HepG2 (cell line): ENCODE results near the gene NDST1. TPM values are rescaled to one million over a fixed set of nuclear protein-coding genes. Genes with fewer than 3 reads are reported as not detected.

Experiments
- ATAC-seq: fragments of 200-7000 bp; cut with Tn5 transposase; 3 replicates; pipeline ENCODE4 v1.9.1; 2020; ENCODE audit warnings: mild to moderate bottlenecking, moderate library complexity
- BruUV-seq: library from RNA; stranded (reverse); fragments of 400-500 nt; replicated peaks from 2 replicates; lab custom pipeline; 2021; lab: Mats Ljungman, UMichigan
- CTCF ChIA-PET: fragments of 300-600 bp; formaldehyde crosslinking; extraction: SDS; loops from one replicate; lab custom pipeline; 2021; ENCODE audit warnings: low total read pairs, inconsistent platforms, low intra/inter-chr PET ratio; lab: Yijun Ruan, JAX
- POLR2A ChIA-PET: fragments of 350-600 bp; sonication (Branson Sonifier 250); formaldehyde crosslinking; loops from one replicate; lab custom pipeline; 2020; ENCODE audit warnings: antibody characterized with exemption, inconsistent platforms; lab: Yijun Ruan, JAX
- DNase-seq: peaks from one replicate; pipeline ENCODE4 v3.0.0-alpha.2; 2015; ENCODE audit warnings: low spot score
- FAIRE-seq: peaks from 3 replicates; lab custom pipeline; 2011; peaks lifted over from hg19 to GRCh38; lab: Jason Lieb, UNC
- H2AFZ ChIP-seq: one replicate; pipeline ENCODE4 v1.6.1; 2011; ENCODE audit warnings: low read length, inconsistent platforms
- H3K27ac ChIP-seq: fragments of 300-600 bp; 3 replicates; pipeline ENCODE4 v1.8.0; 2011; ENCODE audit warnings: mixed run types, mild to moderate bottlenecking, mixed read lengths, low read length, inconsistent platforms; ENCODE audit not compliant: insufficient read depth; ENCODE audit errors: extremely low read length
- H3K27me3 ChIP-seq, 2 experiments: fragments of 200-600 bp in 1 of 2; 2 replicates in 1 of 2; 3 replicates in 1 of 2; pipeline versions ENCODE4 v1.6.0 to v1.8.0; 2011; ENCODE audit warnings: low read length in 2 of 2, mild to moderate bottlenecking in 2 of 2, moderate library complexity in 2 of 2, inconsistent platforms in 1 of 2; ENCODE audit not compliant: insufficient read depth in 2 of 2, control insufficient read depth in 1 of 2
- H3K36me3 ChIP-seq, 2 experiments: fragments of 200-600 bp in 1 of 2; replicated peaks in 1 of 2; 2 replicates in 1 of 2; 3 replicates in 1 of 2; pipeline versions ENCODE4 v1.5.1 to v1.8.0; 2011; ENCODE audit warnings: low read length in 2 of 2, inconsistent platforms in 1 of 2; ENCODE audit not compliant: insufficient read depth in 2 of 2, control insufficient read depth in 1 of 2
- H3K4me1 ChIP-seq: 2 replicates; pipeline ENCODE4 v1.5.1; 2012; ENCODE audit warnings: low read length, inconsistent platforms; ENCODE audit not compliant: insufficient read depth
- H3K4me2 ChIP-seq: 2 replicates; pipeline ENCODE4 v1.6.0; 2011; ENCODE audit warnings: low read depth, low read length, inconsistent platforms
- H3K4me3 ChIP-seq, 3 experiments: fragments of 200-600 bp in 1 of 3; sonication (generic), shearing (Covaris generic) in 1 of 3; replicated peaks in 1 of 3; 2 replicates each; pipeline ENCODE4 v1.5.1; 2011 to 2016; ENCODE audit warnings: low read length in 3 of 3, inconsistent platforms in 2 of 3, low read depth in 2 of 3, mild to moderate bottlenecking in 2 of 3, control low read depth in 1 of 3, mixed read lengths in 1 of 3; ENCODE audit not compliant: insufficient read depth in 1 of 3
- H3K79me2 ChIP-seq: one replicate; pipeline ENCODE4 v1.6.1; 2011; ENCODE audit warnings: low read length, inconsistent platforms; ENCODE audit not compliant: insufficient read depth
- H3K9ac ChIP-seq: 2 replicates; pipeline ENCODE4 v1.6.0; 2011; ENCODE audit warnings: mild to moderate bottlenecking, low read depth, low read length, inconsistent platforms; ENCODE audit not compliant: insufficient read depth
- H3K9me3 ChIP-seq: 2 replicates; pipeline ENCODE4 v1.5.1; 2012; ENCODE audit warnings: mild to moderate bottlenecking, low read length
- H4K20me1 ChIP-seq: 2 replicates; pipeline ENCODE4 v1.6.0; 2011; ENCODE audit warnings: inconsistent platforms, mild to moderate bottlenecking, low read length, moderate library complexity; ENCODE audit not compliant: insufficient read depth
- AKAP8 ChIP-seq: sonication (generic); formaldehyde crosslinking; IDR thresholded peaks from 2 replicates; pipeline ENCODE4 v1.5.1; 2020; ENCODE audit warnings: mild to moderate bottlenecking, missing genetic modification reagents
- ASH2L ChIP-seq: fragments of 300-600, 200-600 bp; sonication (generic); IDR thresholded peaks from 2 replicates; pipeline ENCODE4 v1.7.0; 2017; ENCODE audit warnings: low read depth, mild to moderate bottlenecking, moderate library complexity, mixed read lengths, low read length; ENCODE audit not compliant: insufficient read length
- CBFB ChIP-seq: sonication (generic); formaldehyde crosslinking; IDR thresholded peaks from 2 replicates; pipeline ENCODE4 v1.4.0; 2020; ENCODE audit warnings: missing genetic modification reagents
- EEA1 ChIP-seq: sonication (generic); formaldehyde crosslinking; IDR thresholded peaks from 2 replicates; pipeline ENCODE4 v1.5.1; 2020; ENCODE audit warnings: mild to moderate bottlenecking, missing genetic modification reagents, borderline replicate concordance
- KDM1A ChIP-seq: IDR thresholded peaks from 2 replicates; pipeline ENCODE4 v1.6.1; 2016; ENCODE audit warnings: missing compliant biosample characterization
- NFAT5 ChIP-seq: sonication (generic); formaldehyde crosslinking; IDR thresholded peaks from 2 replicates; pipeline ENCODE4 v1.4.0; 2020; ENCODE audit warnings: missing genetic modification reagents
- NFE2 ChIP-seq: sonication (generic); formaldehyde crosslinking; IDR thresholded peaks from 2 replicates; pipeline ENCODE4 v1.4.0; 2020; ENCODE audit warnings: missing genetic modification reagents
- REXO4 ChIP-seq: sonication (generic); formaldehyde crosslinking; IDR thresholded peaks from 2 replicates; pipeline ENCODE4 v1.8.0; 2022; ENCODE audit warnings: missing genetic modification reagents, mild to moderate bottlenecking, borderline replicate concordance
- SNAPC2 ChIP-seq: sonication (generic); formaldehyde crosslinking; IDR thresholded peaks from 2 replicates; pipeline ENCODE4 v1.8.1; 2022; ENCODE audit warnings: mild to moderate bottlenecking, missing genetic modification reagents
- SOX6 ChIP-seq, 2 experiments: fragments of 450-650 bp in 1 of 2; sonication (generic) in 1 of 2; formaldehyde crosslinking in 1 of 2; IDR thresholded peaks; 2 replicates each; pipeline versions ENCODE4 v1.4.0 to v1.6.1; 2017 to 2020; ENCODE audit warnings: antibody characterized with exemption in 1 of 2, mild to moderate bottlenecking in 1 of 2, missing genetic modification reagents in 1 of 2
- TFAP4 ChIP-seq: sonication (generic); IDR thresholded peaks from 2 replicates; pipeline ENCODE4 v1.6.1; 2016; ENCODE audit warnings: low read depth, borderline replicate concordance
- ZBTB33 ChIP-seq: sonication (generic); formaldehyde crosslinking; IDR thresholded peaks from 2 replicates; pipeline ENCODE4 v1.4.0; 2020; ENCODE audit warnings: missing genetic modification reagents
- ZNF101 ChIP-seq: sonication (generic); formaldehyde crosslinking; IDR thresholded peaks from 2 replicates; pipeline ENCODE4 v1.4.0; 2020; ENCODE audit warnings: mild to moderate bottlenecking, low read depth, missing genetic modification reagents, borderline replicate concordance
- ZNF660 ChIP-seq: sonication (generic); formaldehyde crosslinking; IDR thresholded peaks from 2 replicates; pipeline ENCODE4 v1.5.1; 2020; ENCODE audit warnings: mild to moderate bottlenecking, low read depth, missing genetic modification reagents, borderline replicate concordance
- ZSCAN22 ChIP-seq: sonication (generic); formaldehyde crosslinking; IDR thresholded peaks from 2 replicates; pipeline ENCODE4 v1.4.0; 2020; ENCODE audit warnings: mild to moderate bottlenecking, missing genetic modification reagents
- WGBS: methylation state at CpG from one replicate; pipeline ENCODE4 v1.1.6; 2017; ENCODE audit warnings: low lambda C conversion rate; 5-methylcytosine and 5-hydroxymethylcytosine counted together
- in situ Hi-C: cut with HindIII; loops from 2 replicates; pipeline ENCODE4 v1.10.0; 2017; ENCODE audit warnings: low pct_unique_long_range_greater_than_20kb; ENCODE audit not compliant: extremely low pct_ligation_motif_present
- intact Hi-C: fragments of 100-400 bp; cut with micrococcal nuclease; formaldehyde crosslinking; loops from one replicate; pipeline ENCODE4 v1.10.0; 2022; ENCODE audit not compliant: unreplicated experiment
- polyA plus RNA-seq, 8 experiments: library from polyadenylated mRNA; depleted of rRNA in 3 of 8; stranded (reverse) in 7 of 8; unstranded in 1 of 8; fragments of >200 nt; fragmentation: Illumina TruSeq in 4 of 8; extraction: Trizol in 4 of 8; gene quantifications; 2 replicates each; pipeline versions ENCODE4 v1.2.1 to v1.2.3, GENCODE V29; 2011 to 2016; ENCODE audit warnings: low read depth in 4 of 8, missing spikeins in 1 of 8, mixed read lengths in 1 of 8; ENCODE audit not compliant: insufficient read depth in 1 of 8
- total RNA-seq, 5 experiments: library from RNA; depleted of rRNA; stranded (reverse); fragments of >200 nt; fragmentation: Illumina TruSeq; extraction: Trizol; gene quantifications; 2 replicates each; pipeline ENCODE4 v1.2.3, GENCODE V29; 2016; ENCODE audit warnings: low read depth in 1 of 5

NDST1 gene
- total and polyA plus RNA-seq, 2 of the 13 experiments (the other 11 are each of a cell fraction or from before 2014, with no cell fraction given): 23.8 to 26.2 TPM

GRCh38 chr5:150484964-150485692 lies 22.8 kb upstream of the NDST1 start:
- H3K27ac ChIP-seq: peak overlapping the region; percentile 96
- ATAC-seq: peak; percentile 58
- in situ Hi-C loops (loop anchor here (5.0 kb wide), 1 partner anchor 37 kb away; no protein-coding TSS in a partner anchor), intact Hi-C loops (no loop called here)
- peaks cover 26% of the 10 kb centered on the region for H4K20me1 ChIP-seq
- ChIA-PET CTCF (no interaction called here), POLR2A (interaction anchor here (0.9 to 3.7 kb wide), 10 partner anchors 11 to 216 kb away, joined by 3 to 39 read pairs (median 8); partner anchors contain the start of gene RBM22)
- peak overlapping the region; percentile 96 for H3K9ac ChIP-seq
- no peaks in the 10 kb centered on the region for H3K9me3 ChIP-seq
- peak overlapping the region; percentile 84 for H3K4me2 ChIP-seq
- peaks cover 1 to 8% of the 10 kb centered on the region in 2 experiments; a peak in 3 of 5 replicates for H3K36me3 ChIP-seq
- peaks cover 71% of the 10 kb centered on the region for H3K4me1 ChIP-seq
- peak; percentile 39 for DNase-seq
- 2% methylated on average over 12 of the region's 28 CpGs for WGBS
- peak; percentile 60 for FAIRE-seq
- H3K4me3 ChIP-seq: peak overlapping the region; percentile 88 to 94 (median 91); a peak in 5 of 6 replicates
- peaks cover 39% of the 10 kb centered on the region for H3K79me2 ChIP-seq
- TSS peak; percentile 83 for BruUV-seq
- peaks cover 2 to 8% of the 10 kb centered on the region in 2 experiments; a peak in 2 of 5 replicates for H3K27me3 ChIP-seq
- H2AFZ ChIP-seq: no peak overlapping the region
- no peak for TF ChIP-seq SOX6 (IDR thresholded peaks at IDR 0.05)
- TF ChIP-seq SOX6 (CRISPR knock-in tag; IDR thresholded peaks at IDR 0.05): peak; percentile 51; the same call in 1 of the 2 replicates
- no peak for TF ChIP-seq ZNF101
- TF ChIP-seq ASH2L: no peak
- no peak for TF ChIP-seq SNAPC2 (CRISPR knock-in tag)
- no peak for TF ChIP-seq ZSCAN22 (CRISPR knock-in tag)
- no peak for TF ChIP-seq CBFB (CRISPR knock-in tag)
- TF ChIP-seq TFAP4: peak; percentile 28; the same call in 1 of the 2 replicates
- no peak for TF ChIP-seq AKAP8 (CRISPR knock-in tag)
- TF ChIP-seq KDM1A (CRISPR knock-in tag): peak; percentile 98
- no peak for TF ChIP-seq ZBTB33 (CRISPR knock-in tag)
- no peak for TF ChIP-seq EEA1 (CRISPR knock-in tag)
- no peak for TF ChIP-seq REXO4
- no peak for TF ChIP-seq ZNF660
- TF ChIP-seq NFAT5 (CRISPR knock-in tag): no peak
- TF ChIP-seq NFE2 (CRISPR knock-in tag): no peak
